Stimulated activated CD4-positive, alpha-beta T cell treated with anti-CD3 and anti-CD28 coated beads, Interleukin-12 subunit alpha, Interleukin-12 subunit beta, amount 100 ng/mL, for 4 hours (primary cell): ENCODE measurements around the gene IL20.

ENCODE experiments used
- DNase-seq: peaks from one replicate; pipeline ENCODE4 v3.0.0-alpha.2; 2020

IL20 gene

GRCh38 chr1:206883160-206883559 is 17.7 kb downstream of the IL20 start:
- DNase-seq, result no peak

GRCh38 chr1:206883876-206884275 is 18.5 kb downstream of the IL20 start:
- no peak for DNase-seq

- no peak for DNase-seq
These were observed 20.1 kb downstream of the IL20 start for GRCh38 chr1:206885341-206886060.

GRCh38 chr1:206886831-206887230 is 21.4 kb downstream of the IL20 start:
- DNase-seq, result no peak

- no peak for DNase-seq
These were observed 22.3 kb downstream of the IL20 start for GRCh38 chr1:206887701-206888100.

- no peak for DNase-seq
These were observed 25.0 kb downstream of the IL20 start for GRCh38 chr1:206890125-206891060.

GRCh38 chr1:206891412-206891811 is 26.0 kb downstream of the IL20 start:
- no peak for DNase-seq

- no peak for DNase-seq
These were observed 27.0 kb downstream of the IL20 start for GRCh38 chr1:206892351-206892984.

- no peak for DNase-seq
These were observed 28.0 kb downstream of the IL20 start for GRCh38 chr1:206893380-206893779.

- DNase-seq, result no peak
These were observed 29.9 kb downstream of the IL20 start for GRCh38 chr1:206895325-206895724.

GRCh38 chr1:206895837-206896242 is 30.4 kb downstream of the IL20 start:
- DNase-seq, result no peak

GRCh38 chr1:206896261-206896660 is 30.8 kb downstream of the IL20 start:
- DNase-seq, result no peak

GRCh38 chr1:206897175-206897574 is 31.8 kb downstream of the IL20 start, which contains the start of gene IL24:
TSS of gene IL24 (plus strand) at chr1:206897443. CDS start at chr1:206897833, 390 bp downstream.
- DNase-seq, result peak; percentile 42

GRCh38 chr1:206898089-206898914 is 32.9 kb downstream of the IL20 start:
- no peak for DNase-seq

- no peak for DNase-seq
These were observed 33.5 kb downstream of the IL20 start for GRCh38 chr1:206898915-206899431.

GRCh38 chr1:206899717-206900116 is 34.3 kb downstream of the IL20 start:
- DNase-seq, result no peak

GRCh38 chr1:206900149-206900548 is 34.7 kb downstream of the IL20 start:
- DNase-seq, result no peak

GRCh38 chr1:206901944-206902343 is 36.5 kb downstream of the IL20 start:
- DNase-seq, result no peak

- DNase-seq, result no peak
These were observed 37.3 kb downstream of the IL20 start for GRCh38 chr1:206902702-206903101.

- no peak for DNase-seq
These were observed 38.3 kb downstream of the IL20 start for GRCh38 chr1:206903687-206904086.

- DNase-seq, result no peak
These were observed 39.2 kb downstream of the IL20 start for GRCh38 chr1:206904423-206905142.
